HepG2 (cell line): ENCODE results near the gene HAGHL. TPM values are rescaled to one million over a fixed set of nuclear protein-coding genes. Genes with fewer than 3 reads are reported as not detected.

ENCODE experiments used
- ATAC-seq: fragments of 200-7000 bp; cut with Tn5 transposase; 3 replicates; pipeline ENCODE4 v1.9.1; 2020; ENCODE audit warnings: mild to moderate bottlenecking, moderate library complexity
- BruUV-seq: library from RNA; stranded (reverse); fragments of 400-500 nt; replicated peaks from 2 replicates; lab custom pipeline; 2021; lab: Mats Ljungman, UMichigan
- CTCF ChIA-PET: fragments of 300-600 bp; formaldehyde crosslinking; extraction: SDS; loops from one replicate; lab custom pipeline; 2021; ENCODE audit warnings: low total read pairs, inconsistent platforms, low intra/inter-chr PET ratio; lab: Yijun Ruan, JAX
- POLR2A ChIA-PET: fragments of 350-600 bp; sonication (Branson Sonifier 250); formaldehyde crosslinking; loops from one replicate; lab custom pipeline; 2020; ENCODE audit warnings: antibody characterized with exemption, inconsistent platforms; lab: Yijun Ruan, JAX
- DNase-seq: peaks from one replicate; pipeline ENCODE4 v3.0.0-alpha.2; 2015; ENCODE audit warnings: low spot score
- FAIRE-seq: peaks from 3 replicates; lab custom pipeline; 2011; peaks lifted over from hg19 to GRCh38; lab: Jason Lieb, UNC
- H2AFZ ChIP-seq: one replicate; pipeline ENCODE4 v1.6.1; 2011; ENCODE audit warnings: low read length, inconsistent platforms
- H3K27ac ChIP-seq: fragments of 300-600 bp; 3 replicates; pipeline ENCODE4 v1.8.0; 2011; ENCODE audit warnings: mixed run types, mild to moderate bottlenecking, mixed read lengths, low read length, inconsistent platforms; ENCODE audit not compliant: insufficient read depth; ENCODE audit errors: extremely low read length
- H3K27me3 ChIP-seq, 2 experiments: fragments of 200-600 bp in 1 of 2; 2 replicates in 1 of 2; 3 replicates in 1 of 2; pipeline versions ENCODE4 v1.6.0 to v1.8.0; 2011; ENCODE audit warnings: low read length in 2 of 2, mild to moderate bottlenecking in 2 of 2, moderate library complexity in 2 of 2, inconsistent platforms in 1 of 2; ENCODE audit not compliant: insufficient read depth in 2 of 2, control insufficient read depth in 1 of 2
- H3K36me3 ChIP-seq, 2 experiments: fragments of 200-600 bp in 1 of 2; replicated peaks in 1 of 2; 2 replicates in 1 of 2; 3 replicates in 1 of 2; pipeline versions ENCODE4 v1.5.1 to v1.8.0; 2011; ENCODE audit warnings: low read length in 2 of 2, inconsistent platforms in 1 of 2; ENCODE audit not compliant: insufficient read depth in 2 of 2, control insufficient read depth in 1 of 2
- H3K4me1 ChIP-seq: 2 replicates; pipeline ENCODE4 v1.5.1; 2012; ENCODE audit warnings: low read length, inconsistent platforms; ENCODE audit not compliant: insufficient read depth
- H3K4me2 ChIP-seq: 2 replicates; pipeline ENCODE4 v1.6.0; 2011; ENCODE audit warnings: low read depth, low read length, inconsistent platforms
- H3K4me3 ChIP-seq, 3 experiments: fragments of 200-600 bp in 1 of 3; sonication (generic), shearing (Covaris generic) in 1 of 3; replicated peaks in 1 of 3; 2 replicates each; pipeline ENCODE4 v1.5.1; 2011 to 2016; ENCODE audit warnings: low read length in 3 of 3, inconsistent platforms in 2 of 3, low read depth in 2 of 3, mild to moderate bottlenecking in 2 of 3, control low read depth in 1 of 3, mixed read lengths in 1 of 3; ENCODE audit not compliant: insufficient read depth in 1 of 3
- H3K79me2 ChIP-seq: one replicate; pipeline ENCODE4 v1.6.1; 2011; ENCODE audit warnings: low read length, inconsistent platforms; ENCODE audit not compliant: insufficient read depth
- H3K9ac ChIP-seq: 2 replicates; pipeline ENCODE4 v1.6.0; 2011; ENCODE audit warnings: mild to moderate bottlenecking, low read depth, low read length, inconsistent platforms; ENCODE audit not compliant: insufficient read depth
- H3K9me3 ChIP-seq: 2 replicates; pipeline ENCODE4 v1.5.1; 2012; ENCODE audit warnings: mild to moderate bottlenecking, low read length
- H4K20me1 ChIP-seq: 2 replicates; pipeline ENCODE4 v1.6.0; 2011; ENCODE audit warnings: inconsistent platforms, mild to moderate bottlenecking, low read length, moderate library complexity; ENCODE audit not compliant: insufficient read depth
- AGO2 ChIP-seq: fragments of 200-400 bp; formaldehyde crosslinking; optimal IDR thresholded peaks from 2 replicates; pipeline ENCODE3; 2017; ENCODE audit warnings: mild to moderate bottlenecking, low read depth, low read length, moderate library complexity
- CCDC6 ChIP-seq: sonication (generic); formaldehyde crosslinking; IDR thresholded peaks from 2 replicates; pipeline ENCODE4 v1.8.1; 2022; ENCODE audit warnings: mild to moderate bottlenecking, missing genetic modification reagents, moderate library complexity
- POLR2A ChIP-seq, 2 experiments: IDR thresholded peaks; 2 replicates each; pipeline ENCODE4 v1.6.1; 2011; ENCODE audit warnings: low read depth in 2 of 2, low read length in 2 of 2, mild to moderate bottlenecking in 1 of 2, moderate library complexity in 1 of 2; ENCODE audit not compliant: insufficient read depth in 1 of 2
- RBFOX2 ChIP-seq: fragments of 200-400 bp; formaldehyde crosslinking; IDR thresholded peaks from 2 replicates; pipeline ENCODE4 v1.6.1; 2017; ENCODE audit warnings: low read depth, mild to moderate bottlenecking, low read length
- RFX3 ChIP-seq: IDR thresholded peaks from 2 replicates; pipeline ENCODE4 v1.6.1; 2016; ENCODE audit warnings: missing biosample characterization, missing genetic modification reagents
- ZC3H13 ChIP-seq: sonication (generic); formaldehyde crosslinking; IDR thresholded peaks from 2 replicates; pipeline ENCODE4 v1.8.1; 2023; ENCODE audit warnings: mild to moderate bottlenecking, missing genetic modification reagents, moderate library complexity
- ZFAT ChIP-seq: sonication (generic); formaldehyde crosslinking; conservative IDR thresholded peaks from 2 replicates; pipeline ENCODE4 v1.8.1; 2023; ENCODE audit warnings: missing genetic modification reagents, inconsistent platforms
- WGBS: methylation state at CpG from one replicate; pipeline ENCODE4 v1.1.6; 2017; ENCODE audit warnings: low lambda C conversion rate; 5-methylcytosine and 5-hydroxymethylcytosine counted together
- in situ Hi-C: cut with HindIII; loops from 2 replicates; pipeline ENCODE4 v1.10.0; 2017; ENCODE audit warnings: low pct_unique_long_range_greater_than_20kb; ENCODE audit not compliant: extremely low pct_ligation_motif_present
- intact Hi-C: fragments of 100-400 bp; cut with micrococcal nuclease; formaldehyde crosslinking; loops from one replicate; pipeline ENCODE4 v1.10.0; 2022; ENCODE audit not compliant: unreplicated experiment
- polyA plus RNA-seq, 8 experiments: library from polyadenylated mRNA; depleted of rRNA in 3 of 8; stranded (reverse) in 7 of 8; unstranded in 1 of 8; fragments of >200 nt; fragmentation: Illumina TruSeq in 4 of 8; extraction: Trizol in 4 of 8; gene quantifications; 2 replicates each; pipeline versions ENCODE4 v1.2.1 to v1.2.3, GENCODE V29; 2011 to 2016; ENCODE audit warnings: low read depth in 4 of 8, missing spikeins in 1 of 8, mixed read lengths in 1 of 8; ENCODE audit not compliant: insufficient read depth in 1 of 8
- total RNA-seq, 5 experiments: library from RNA; depleted of rRNA; stranded (reverse); fragments of >200 nt; fragmentation: Illumina TruSeq; extraction: Trizol; gene quantifications; 2 replicates each; pipeline ENCODE4 v1.2.3, GENCODE V29; 2016; ENCODE audit warnings: low read depth in 1 of 5
- TF ChIP-seq, protein P1 (sequence below): sonication (generic); formaldehyde crosslinking; IDR thresholded peaks from 2 replicates; pipeline ENCODE4 v1.4.0; 2020; ENCODE audit warnings: mild to moderate bottlenecking, missing genetic modification reagents, borderline replicate concordance
- TF ChIP-seq, protein P2 (sequence below): sonication (generic); formaldehyde crosslinking; IDR thresholded peaks from 2 replicates; pipeline ENCODE4 v1.9.0; 2022; ENCODE audit warnings: missing genetic modification reagents, mild to moderate bottlenecking, borderline replicate concordance

The HAGHL gene
- total and polyA plus RNA-seq, 2 of the 13 experiments (the other 11 are each of a cell fraction or from before 2014, with no cell fraction given) = 3.4 to 8.4 TPM

DNA sequence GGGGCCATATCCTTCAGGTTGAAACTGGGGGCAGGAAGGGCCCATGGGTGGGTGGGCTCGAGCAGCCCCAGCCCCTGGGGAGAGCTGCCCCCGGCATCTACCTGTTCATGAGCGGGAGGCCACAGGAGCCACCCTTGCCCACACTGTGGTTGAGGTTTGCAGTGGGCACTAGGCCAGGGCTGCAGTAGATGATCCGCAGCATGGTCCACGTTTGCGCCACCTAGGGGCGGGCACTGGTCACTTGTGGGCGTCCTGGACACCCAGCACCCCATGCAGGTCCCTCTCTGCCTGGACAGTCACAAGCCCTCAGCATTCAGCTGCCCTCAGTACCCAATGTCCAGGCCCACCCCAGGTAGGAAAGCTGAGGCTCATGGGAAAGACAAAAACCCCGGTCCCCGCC lies 40.9 kb upstream of the HAGHL start (continued):
- TF ChIP-seq, protein P1, sequence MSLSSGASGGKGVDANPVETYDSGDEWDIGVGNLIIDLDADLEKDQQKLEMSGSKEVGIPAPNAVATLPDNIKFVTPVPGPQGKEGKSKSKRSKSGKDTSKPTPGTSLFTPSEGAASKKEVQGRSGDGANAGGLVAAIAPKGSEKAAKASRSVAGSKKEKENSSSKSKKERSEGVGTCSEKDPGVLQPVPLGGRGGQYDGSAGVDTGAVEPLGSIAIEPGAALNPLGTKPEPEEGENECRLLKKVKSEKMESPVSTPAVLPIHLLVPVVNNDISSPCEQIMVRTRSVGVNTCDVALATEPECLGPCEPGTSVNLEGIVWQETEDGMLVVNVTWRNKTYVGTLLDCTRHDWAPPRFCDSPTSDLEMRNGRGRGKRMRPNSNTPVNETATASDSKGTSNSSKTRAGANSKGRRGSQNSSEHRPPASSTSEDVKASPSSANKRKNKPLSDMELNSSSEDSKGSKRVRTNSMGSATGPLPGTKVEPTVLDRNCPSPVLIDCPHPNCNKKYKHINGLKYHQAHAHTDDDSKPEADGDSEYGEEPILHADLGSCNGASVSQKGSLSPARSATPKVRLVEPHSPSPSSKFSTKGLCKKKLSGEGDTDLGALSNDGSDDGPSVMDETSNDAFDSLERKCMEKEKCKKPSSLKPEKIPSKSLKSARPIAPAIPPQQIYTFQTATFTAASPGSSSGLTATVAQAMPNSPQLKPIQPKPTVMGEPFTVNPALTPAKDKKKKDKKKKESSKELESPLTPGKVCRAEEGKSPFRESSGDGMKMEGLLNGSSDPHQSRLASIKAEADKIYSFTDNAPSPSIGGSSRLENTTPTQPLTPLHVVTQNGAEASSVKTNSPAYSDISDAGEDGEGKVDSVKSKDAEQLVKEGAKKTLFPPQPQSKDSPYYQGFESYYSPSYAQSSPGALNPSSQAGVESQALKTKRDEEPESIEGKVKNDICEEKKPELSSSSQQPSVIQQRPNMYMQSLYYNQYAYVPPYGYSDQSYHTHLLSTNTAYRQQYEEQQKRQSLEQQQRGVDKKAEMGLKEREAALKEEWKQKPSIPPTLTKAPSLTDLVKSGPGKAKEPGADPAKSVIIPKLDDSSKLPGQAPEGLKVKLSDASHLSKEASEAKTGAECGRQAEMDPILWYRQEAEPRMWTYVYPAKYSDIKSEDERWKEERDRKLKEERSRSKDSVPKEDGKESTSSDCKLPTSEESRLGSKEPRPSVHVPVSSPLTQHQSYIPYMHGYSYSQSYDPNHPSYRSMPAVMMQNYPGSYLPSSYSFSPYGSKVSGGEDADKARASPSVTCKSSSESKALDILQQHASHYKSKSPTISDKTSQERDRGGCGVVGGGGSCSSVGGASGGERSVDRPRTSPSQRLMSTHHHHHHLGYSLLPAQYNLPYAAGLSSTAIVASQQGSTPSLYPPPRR = no peak

DNA sequence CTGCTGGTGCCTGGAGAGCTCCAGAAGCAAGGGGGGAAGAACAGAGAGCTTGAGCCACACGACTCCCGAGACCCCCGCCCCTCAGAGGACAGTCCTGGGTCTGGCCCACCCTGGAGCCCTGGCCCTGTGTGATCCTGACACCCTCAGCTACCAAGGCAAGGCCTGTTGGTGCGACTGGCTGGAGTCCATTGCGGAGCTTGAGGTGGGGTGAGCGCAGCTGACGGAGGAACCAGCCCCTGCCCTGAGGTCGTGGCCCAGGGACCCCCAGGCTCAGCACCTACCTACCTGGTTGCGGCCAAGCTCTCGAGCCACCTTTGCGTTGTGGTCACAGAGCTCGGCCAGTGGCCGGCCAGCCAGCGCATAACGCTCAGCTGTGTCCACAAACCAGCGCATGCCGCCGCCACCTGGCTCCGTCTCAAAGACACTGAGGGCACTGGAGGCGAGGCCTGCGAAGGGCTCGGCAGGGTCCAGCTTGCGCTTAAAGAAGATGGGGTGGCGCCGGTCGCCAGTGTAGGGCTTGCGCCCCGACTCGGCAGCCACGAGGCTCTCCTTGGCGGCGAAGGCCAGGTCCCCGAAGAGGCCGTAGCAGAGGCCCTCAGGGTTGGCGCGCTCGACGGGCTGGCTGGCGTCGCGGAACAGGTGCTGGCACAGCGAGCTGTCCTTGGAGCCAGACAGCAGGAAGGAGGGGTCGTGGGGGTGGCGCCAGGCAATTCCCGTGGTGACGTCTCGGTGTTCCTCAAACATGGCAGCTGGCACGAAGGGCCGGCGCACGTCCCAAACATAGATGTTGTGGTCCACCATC lies 40.2 kb upstream of the HAGHL start:
- Histone ChIP-seq H3K4me3 (no peak overlapping the region), H3K27ac (no peak overlapping the region), H3K9me3 (no peaks in the 10 kb centered on the region), H3K79me2 (peaks cover 8% of the 10 kb centered on the region), H4K20me1 (no peaks in the 10 kb centered on the region), H3K9ac (no peak overlapping the region), H3K27me3 (no peaks in the 10 kb centered on the region; a peak in 1 of 5 replicates), H2AFZ (no peak overlapping the region), H3K4me1 (peaks cover 25% of the 10 kb centered on the region), H3K4me2 (no peak overlapping the region), H3K36me3 (peaks cover 10 to 17% of the 10 kb centered on the region in 2 experiments; a peak in 4 of 5 replicates)
- POLR2A ChIA-PET = interaction anchor here (1.2 kb wide), 1 partner anchor 34 kb away, joined by 3 read pairs; the partner anchor contains the start of gene ANTKMT
- BruUV-seq = no TSS peak
- DNase-seq (no peak), FAIRE-seq (no peak), ATAC-seq (no peak)
- intact Hi-C loops = no loop called here
- TF ChIP-seq ZFAT (CRISPR knock-in tag) = no peak
- TF ChIP-seq ZC3H13 (CRISPR knock-in tag) = peak; percentile 26; the same call in 1 of the 2 replicates
- no peak for TF ChIP-seq RFX3 (CRISPR knock-in tag)
- peak; percentile 62 for TF ChIP-seq RBFOX2
- TF ChIP-seq AGO2 = peak; percentile 82
- no peak for TF ChIP-seq CCDC6 (CRISPR knock-in tag)
- TF ChIP-seq POLR2A (IDR thresholded peaks at IDR 0.05; ENCODE audit: insufficient read depth in 1 of 2, low read depth in 2 of 2, low read length in 2 of 2) = 0 out of 4 replicates have a peak, but pooled peaks of 1 of the 2 experiments have one; percentile 13
- TF ChIP-seq, protein P2, sequence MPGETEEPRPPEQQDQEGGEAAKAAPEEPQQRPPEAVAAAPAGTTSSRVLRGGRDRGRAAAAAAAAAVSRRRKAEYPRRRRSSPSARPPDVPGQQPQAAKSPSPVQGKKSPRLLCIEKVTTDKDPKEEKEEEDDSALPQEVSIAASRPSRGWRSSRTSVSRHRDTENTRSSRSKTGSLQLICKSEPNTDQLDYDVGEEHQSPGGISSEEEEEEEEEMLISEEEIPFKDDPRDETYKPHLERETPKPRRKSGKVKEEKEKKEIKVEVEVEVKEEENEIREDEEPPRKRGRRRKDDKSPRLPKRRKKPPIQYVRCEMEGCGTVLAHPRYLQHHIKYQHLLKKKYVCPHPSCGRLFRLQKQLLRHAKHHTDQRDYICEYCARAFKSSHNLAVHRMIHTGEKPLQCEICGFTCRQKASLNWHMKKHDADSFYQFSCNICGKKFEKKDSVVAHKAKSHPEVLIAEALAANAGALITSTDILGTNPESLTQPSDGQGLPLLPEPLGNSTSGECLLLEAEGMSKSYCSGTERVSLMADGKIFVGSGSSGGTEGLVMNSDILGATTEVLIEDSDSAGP (CRISPR knock-in tag) = 0 out of 2 replicates have a peak, but pooled peaks have one; percentile 42
- WGBS = over 99% methylated on average over 28 of the region's 51 CpGs
- in situ Hi-C loops = no loop called here
- CTCF ChIA-PET = interaction anchor here (1.1 to 1.5 kb wide), 2 partner anchors 19 to 76 kb away, joined by 3 to 4 read pairs; partner anchors contain the start of gene RHOT2
